H1 (cell line): ENCODE results near the gene MRPS34. TPM values are rescaled to one million over a fixed set of nuclear protein-coding genes. Genes with fewer than 3 reads are reported as not detected.

ENCODE experiments used
- CTCF ChIA-PET: fragments of 300-600 bp; sonication (Branson Sonifier 250); formaldehyde crosslinking; loops from one replicate; lab custom pipeline; 2021; ENCODE audit not compliant: partially characterized antibody; lab: Charles Lee
- POLR2A ChIA-PET: fragments of 300-600 bp; sonication (Branson Sonifier 250); formaldehyde crosslinking; loops from one replicate; lab custom pipeline; 2021; ENCODE audit warnings: inconsistent platforms; ENCODE audit not compliant: partially characterized antibody; lab: Charles Lee
- DNase-seq, 2 experiments: peaks; one replicate each; pipeline versions ENCODE4 v3.0.0 to v3.0.0-alpha.2; 2010 to 2022; ENCODE audit warnings: low spot score in 2 of 2, low read depth in 1 of 2, mixed read lengths in 1 of 2
- FAIRE-seq: peaks from 2 replicates; lab custom pipeline; 2011; peaks lifted over from hg19 to GRCh38; lab: Jason Lieb, UNC
- H2AFZ ChIP-seq: 2 replicates; pipeline ENCODE4 v1.8.1; 2012; ENCODE audit warnings: low read length, inconsistent platforms
- H2AK5ac ChIP-seq: 2 replicates; pipeline ENCODE4 v1.6.1; 2013; ENCODE audit warnings: low read depth, low read length
- H2BK120ac ChIP-seq: replicated peaks from 2 replicates; pipeline ENCODE3; 2013; ENCODE audit warnings: low read depth, low read length, inconsistent platforms
- H2BK12ac ChIP-seq: 2 replicates; pipeline ENCODE4 v1.6.1; 2013; ENCODE audit warnings: low read depth, low read length
- H2BK15ac ChIP-seq: 2 replicates; pipeline ENCODE4 v1.6.1; 2013; ENCODE audit warnings: low read length
- H2BK20ac ChIP-seq: 2 replicates; pipeline ENCODE4 v1.6.1; 2013; ENCODE audit warnings: low read length
- H2BK5ac ChIP-seq: 2 replicates; pipeline ENCODE4 v1.6.1; 2013; ENCODE audit warnings: low read depth, low read length
- H3K14ac ChIP-seq: 2 replicates; pipeline ENCODE4 v1.6.1; 2013; ENCODE audit warnings: inconsistent platforms; ENCODE audit not compliant: insufficient read length
- H3K18ac ChIP-seq: 2 replicates; pipeline ENCODE4 v1.6.1; 2013; ENCODE audit warnings: low read length; ENCODE audit errors: extremely low read depth
- H3K23ac ChIP-seq: 2 replicates; pipeline ENCODE4 v1.6.1; 2013; ENCODE audit warnings: inconsistent platforms; ENCODE audit not compliant: insufficient read length
- H3K23me2 ChIP-seq: 2 replicates; pipeline ENCODE4 v1.6.1; 2013; ENCODE audit warnings: low read depth, low read length
- H3K27ac ChIP-seq: 2 replicates; pipeline ENCODE4 v1.6.1; 2011; ENCODE audit warnings: low read depth, low read length, inconsistent platforms
- H3K27me3 ChIP-seq, 4 experiments: replicated peaks in 1 of 4; 1 replicate in 1 of 4; 2 replicates in 3 of 4; pipeline versions ENCODE4 v1.6.1 to v1.8.1; 2011 to 2013; ENCODE audit warnings: low read length in 3 of 4, mild to moderate bottlenecking in 3 of 4, inconsistent platforms in 2 of 4, mixed read lengths in 2 of 4, moderate library complexity in 1 of 4; ENCODE audit not compliant: control insufficient read depth in 3 of 4, insufficient read depth in 3 of 4; ENCODE audit errors: extremely low read depth in 1 of 4
- H3K36me3 ChIP-seq, 4 experiments: 2 replicates each; pipeline versions ENCODE4 v1.6.1 to v1.8.1; 2011 to 2013; ENCODE audit warnings: mild to moderate bottlenecking in 4 of 4, low read length in 3 of 4, moderate library complexity in 2 of 4, control low read depth in 1 of 4, inconsistent platforms in 1 of 4; ENCODE audit not compliant: insufficient read depth in 4 of 4, control insufficient read depth in 2 of 4
- H3K4ac ChIP-seq: replicated peaks from 2 replicates; pipeline ENCODE3; 2013; ENCODE audit warnings: low read length, low read depth, mixed read lengths, inconsistent platforms; ENCODE audit not compliant: insufficient read length
- H3K4me1 ChIP-seq, 4 experiments: replicated peaks in 1 of 4; 1 replicate in 1 of 4; 2 replicates in 3 of 4; pipeline versions ENCODE4 v1.6.1 to v1.8.1; 2011 to 2013; ENCODE audit warnings: low read length in 3 of 4, inconsistent platforms in 2 of 4, mixed read lengths in 1 of 4; ENCODE audit not compliant: insufficient read depth in 4 of 4, control insufficient read depth in 3 of 4
- H3K4me2 ChIP-seq, 2 experiments: 2 replicates each; pipeline versions ENCODE4 v1.6.1 to v1.8.1; 2011 to 2013; ENCODE audit warnings: low read depth in 2 of 2, low read length in 2 of 2, control low read depth in 1 of 2, inconsistent platforms in 1 of 2, mild to moderate bottlenecking in 1 of 2; ENCODE audit not compliant: insufficient read depth in 1 of 2
- H3K4me3 ChIP-seq, 4 experiments: fragments of 200-600, 300-600 bp in 1 of 4; sonication (generic), shearing (Covaris generic), sonication (Bioruptor Twin) in 1 of 4; 2 replicates each; pipeline versions ENCODE4 v1.5.1 to v1.8.1; 2011 to 2016; ENCODE audit warnings: low read length in 4 of 4, low read depth in 3 of 4, control low read depth in 2 of 4, inconsistent platforms in 2 of 4, mild to moderate bottlenecking in 2 of 4, mixed read lengths in 1 of 4, moderate library complexity in 1 of 4; ENCODE audit not compliant: insufficient read depth in 2 of 4; ENCODE audit errors: extremely low read depth in 1 of 4
- H3K56ac ChIP-seq: replicated peaks from 2 replicates; pipeline ENCODE3; 2013; ENCODE audit warnings: low read depth, mild to moderate bottlenecking, mixed read lengths, low read length, inconsistent platforms; ENCODE audit not compliant: insufficient read length
- H3K79me1 ChIP-seq: 2 replicates; pipeline ENCODE4 v1.6.1; 2013; ENCODE audit warnings: low read depth, low read length, control low read depth
- H3K79me2 ChIP-seq, 2 experiments: 2 replicates each; pipeline versions ENCODE4 v1.6.1 to v1.8.1; 2012 to 2013; ENCODE audit warnings: low read length in 2 of 2, mild to moderate bottlenecking in 2 of 2, inconsistent platforms in 1 of 2; ENCODE audit not compliant: insufficient read depth in 2 of 2, control insufficient read depth in 1 of 2
- H3K9ac ChIP-seq, 4 experiments: replicated peaks in 1 of 4; 1 replicate in 1 of 4; 2 replicates in 3 of 4; pipeline versions ENCODE4 v1.6.1 to v1.8.1; 2011 to 2013; ENCODE audit warnings: low read depth in 3 of 4, low read length in 3 of 4, control low read depth in 2 of 4, mild to moderate bottlenecking in 2 of 4, moderate library complexity in 2 of 4, inconsistent platforms in 1 of 4; ENCODE audit errors: extremely low read depth in 1 of 4
- H3K9me3 ChIP-seq, 2 experiments: 2 replicates each; pipeline versions ENCODE4 v1.6.1 to v1.8.1; 2012 to 2013; ENCODE audit warnings: mild to moderate bottlenecking in 2 of 2, moderate library complexity in 2 of 2, control low read depth in 1 of 2, inconsistent platforms in 1 of 2, low read depth in 1 of 2, low read length in 1 of 2, mixed read lengths in 1 of 2; ENCODE audit not compliant: insufficient read depth in 2 of 2
- H4K20me1 ChIP-seq, 2 experiments: replicated peaks in 1 of 2; 2 replicates each; pipeline versions ENCODE3 to v1.8.1; 2011 to 2013; ENCODE audit warnings: inconsistent platforms in 2 of 2, low read length in 2 of 2, mild to moderate bottlenecking in 1 of 2; ENCODE audit not compliant: insufficient read depth in 2 of 2, control insufficient read depth in 1 of 2
- H4K5ac ChIP-seq: 2 replicates; pipeline ENCODE4 v1.6.1; 2013; ENCODE audit warnings: low read length, low read depth, mixed read lengths, inconsistent platforms; ENCODE audit not compliant: insufficient read length
- H4K8ac ChIP-seq: 2 replicates; pipeline ENCODE4 v1.8.0; 2013; ENCODE audit warnings: mild to moderate bottlenecking, moderate library complexity, low read length, inconsistent platforms; ENCODE audit not compliant: insufficient read depth; ENCODE audit errors: extremely low read depth
- H4K91ac ChIP-seq: replicated peaks from 2 replicates; pipeline ENCODE3; 2013; ENCODE audit warnings: low read length, mixed read lengths, inconsistent platforms; ENCODE audit not compliant: insufficient read length
- JUN ChIP-seq: IDR thresholded peaks from 2 replicates; pipeline ENCODE4 v1.6.1; 2011; ENCODE audit warnings: low read depth, mild to moderate bottlenecking, improper control_type of control experiment, low read length
- POLR2A ChIP-seq, 2 experiments: IDR thresholded peaks; 1 replicate in 1 of 2; 2 replicates in 1 of 2; pipeline ENCODE4 v1.6.1; 2011; ENCODE audit warnings: low read depth in 2 of 2, low read length in 2 of 2, mild to moderate bottlenecking in 2 of 2; ENCODE audit errors: control extremely low read depth in 1 of 2
- ZNF274 ChIP-seq: IDR thresholded peaks from 2 replicates; pipeline ENCODE4 v1.7.0; 2012; ENCODE audit warnings: low read length, borderline replicate concordance; ENCODE audit errors: extremely low read depth
- WGBS, 2 experiments: shearing (Covaris generic) in 1 of 2; methylation state at CpG; one replicate each; pipeline versions ENCODE4 v1.1.6 to v1.1.7; 2013 to 2015; ENCODE audit warnings: low lambda C conversion rate in 2 of 2, mixed read lengths in 2 of 2, inconsistent platforms in 1 of 2, low coverage in 1 of 2, missing lambda C conversion rate in 1 of 2; ENCODE audit not compliant: insufficient replicate concordance in 2 of 2, insufficient coverage in 1 of 2, insufficient read length in 1 of 2; ENCODE audit errors: extremely low coverage in 1 of 2, missing lambda C conversion rate in 1 of 2; 5-methylcytosine and 5-hydroxymethylcytosine counted together
- polyA plus RNA-seq, 7 experiments: library from polyadenylated mRNA; depleted of rRNA in 3 of 7; stranded (reverse) in 5 of 7; unstranded in 2 of 7; fragments of >200 nt in 5 of 7; fragments of 200-250 nt in 2 of 7; gene quantifications; 1 replicate in 5 of 7; 2 replicates in 1 of 7; 4 replicates in 1 of 7; pipeline versions ENCODE4 v1.2.1 to v1.2.3, GENCODE V29; 2011 to 2013; ENCODE audit warnings: missing spikeins in 2 of 7, mixed read lengths in 2 of 7
- total RNA-seq: library from RNA; stranded (reverse); fragmentation: NEBNext Ultra II Directional; extraction: Animal tissue kit (Norgen Biotek cat#: 25700); gene quantifications from 2 replicates; pipeline ENCODE4 v1.2.1, GENCODE V29; 2021

MRPS34 gene
- total and polyA plus RNA-seq, 2 of the 8 experiments (the other 6 are each of a cell fraction or from before 2014, with no cell fraction given): 168 to 252 TPM

- no peak for FAIRE-seq
- CTCF ChIA-PET: interaction anchor here (0.9 kb wide), 2 partner anchors 62 to 693 kb away, joined by 3 to 4 read pairs; partner anchors contain the start of genes MAPK8IP3 and TEDC2
- peaks cover 3 to 37% (median 7%) of the 10 kb centered on the region in 4 experiments; a peak in 4 of 8 replicates for H3K36me3 ChIP-seq
These were observed 5.6 kb downstream of the MRPS34 start for GRCh38 chr16:1767116-1767994.

More at GRCh38 chr16:1767116-1767994, 5.6 kb downstream of the MRPS34 start:
- no peaks in the 10 kb centered on the region; a peak in 1 of 7 replicates for H3K27me3 ChIP-seq
- no peaks in the 10 kb centered on the region; a peak in 1 of 4 replicates for H3K9me3 ChIP-seq
- no peak overlapping the region for H3K4me3 ChIP-seq
- H3K4ac ChIP-seq: no peak overlapping the region
- H3K27ac ChIP-seq: no peak overlapping the region
- no peak overlapping the region for H2AK5ac ChIP-seq
- H2BK5ac ChIP-seq: no peak overlapping the region
- no peak overlapping the region for H4K8ac ChIP-seq
- no peak overlapping the region for H3K14ac ChIP-seq
- WGBS, 2 experiments: 89% methylated on average over 34 of the region's 42 CpGs; no CpG with 5 or more reads in 1 of the 2 experiments
- H4K5ac ChIP-seq: no peak overlapping the region
- peaks cover 1 to 13% of the 10 kb centered on the region in 2 experiments for H4K20me1 ChIP-seq
- no peaks in the 10 kb centered on the region for H3K79me1 ChIP-seq
- H3K18ac ChIP-seq: no peak overlapping the region
- H3K4me2 ChIP-seq: no peak overlapping the region
- peaks cover 0 to 5% of the 10 kb centered on the region in 2 experiments; a peak in 1 of 4 replicates for H3K79me2 ChIP-seq
- H3K4me1 ChIP-seq: peaks cover 0 to 25% (median 14%) of the 10 kb centered on the region in 4 experiments; a peak in 5 of 7 replicates
- peaks cover 13% of the 10 kb centered on the region for H3K23me2 ChIP-seq
- H3K56ac ChIP-seq: no peak overlapping the region
- H4K91ac ChIP-seq: no peak overlapping the region
- H2BK20ac ChIP-seq: no peak overlapping the region
- H3K23ac ChIP-seq: no peak overlapping the region
- no peak for DNase-seq
- TF ChIP-seq POLR2A (IDR thresholded peaks at IDR 0.05; ENCODE audit: control extremely low read depth in 1 of 2, low read depth in 2 of 2, low read length in 2 of 2) (0 out of 3 replicates have a peak, but pooled peaks of 1 of the 2 experiments have one; percentile 2), ZNF274 (no peak), JUN (no peak)
- H3K9ac ChIP-seq: no peak overlapping the region
- no peak overlapping the region for H2BK120ac ChIP-seq
- H2AFZ ChIP-seq: no peak overlapping the region
- H2BK12ac ChIP-seq: no peak overlapping the region
- POLR2A ChIA-PET: interaction anchor here (5.9 to 13.5 kb wide), 2 partner anchors 8 to 12 kb away, joined by 29 to 246 read pairs; partner anchors contain the start of genes NUBP2 and SPSB3
- H2BK15ac ChIP-seq: no peak overlapping the region
